Measurements from ENCODE around the gene RBM20. TPM values are rescaled to one million over a fixed set of nuclear protein-coding genes. Genes with fewer than 3 reads are reported as not detected.

RBM20 gene
- total and polyA plus RNA-seq, 7 donors: 0.23 to 7.8 (median 5.4) TPM; not detected in 1

GRCh38 chr10:110860576-110861241, 216.6 kb downstream of the RBM20 start:
- 34 to 49% methylated on average over 7 of the region's 7 CpGs for WGBS, 2 donors
- H3K27me3 ChIP-seq: no peaks in the 10 kb centered on the region
- H3K27ac ChIP-seq: peak overlapping the region; percentile 29 to 65 (median 41)
- no peaks in the 10 kb centered on the region for H3K36me3 ChIP-seq
- peak; percentile 36 for DNase-seq
- peaks cover 0 to 45% (median 32%) of the 10 kb centered on the region in 4 donors for H3K4me1 ChIP-seq
- no peak overlapping the region for H3K4me3 ChIP-seq
- TF ChIP-seq POLR2AphosphoS5 (IDR thresholded peaks at IDR 0.05): no peak
- no peaks in the 10 kb centered on the region for H3K9me3 ChIP-seq
- intact Hi-C loops (cut with DNase I): no loop called here

GRCh38 chr10:110861476-110861875, 217.3 kb downstream of the RBM20 start:
- DNase-seq: no peak

DNA sequence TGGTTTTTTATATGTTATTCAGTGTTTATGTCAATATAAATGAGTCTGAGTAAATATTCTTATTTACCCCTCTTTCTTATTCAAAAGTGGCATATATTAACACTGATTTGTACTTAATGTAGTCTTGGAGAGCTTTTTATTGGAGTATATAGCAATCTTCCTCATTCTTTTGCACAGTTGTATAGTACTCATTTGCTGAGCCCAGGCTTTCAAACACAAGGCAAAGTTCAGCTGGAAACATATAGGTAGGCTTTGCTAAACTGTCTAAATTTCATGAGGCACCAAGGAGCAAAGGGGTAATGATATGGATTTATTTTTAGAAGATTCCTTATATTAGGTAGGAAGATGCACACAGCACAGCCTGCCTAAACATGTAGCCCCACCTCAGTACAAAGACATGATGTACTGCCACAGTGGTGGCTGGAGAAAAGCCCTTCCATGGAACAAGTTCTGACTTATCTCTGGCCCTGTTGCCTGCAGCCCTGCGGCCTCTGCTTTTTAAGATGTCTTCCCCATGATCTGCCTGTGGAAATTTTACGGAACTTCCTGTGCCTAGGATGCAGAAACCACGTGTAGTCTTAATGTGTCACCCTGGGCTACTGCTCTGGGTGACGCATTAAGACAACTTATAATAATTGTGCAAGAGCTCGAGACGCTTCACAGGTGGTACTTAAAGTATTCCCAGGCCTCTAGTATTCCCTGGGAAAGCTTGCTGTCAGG, 218.0 kb downstream of the RBM20 start:
- H3K9me3 ChIP-seq: no peaks in the 10 kb centered on the region
- no peak overlapping the region for H3K4me3 ChIP-seq
- TF ChIP-seq POLR2AphosphoS5 (IDR thresholded peaks at IDR 0.05) (peak in 1 of 4 donors; percentile 56), EP300 (IDR thresholded peaks at IDR 0.05) (no peak)
- peak overlapping the region in 1 of 4 donors; percentile 81 for H3K27ac ChIP-seq
- 84 to 89% methylated on average over 6 of the region's 6 CpGs for WGBS, 2 donors
- no peaks in the 10 kb centered on the region for H3K27me3 ChIP-seq
- peaks cover 0 to 51% (median 39%) of the 10 kb centered on the region in 4 donors for H3K4me1 ChIP-seq
- DNase-seq: no peak
- intact Hi-C loops (cut with DNase I): no loop called here
- no peaks in the 10 kb centered on the region for H3K36me3 ChIP-seq

More at GRCh38 chr10:110861476-110861875, 217.3 kb downstream of the RBM20 start:
- Histone ChIP-seq H3K4me3 (no peak overlapping the region), H3K4me1 (peaks cover 0 to 52% (median 39%) of the 10 kb centered on the region in 4 donors), H3K27me3 (no peaks in the 10 kb centered on the region), H3K9me3 (no peaks in the 10 kb centered on the region), H3K27ac (peak overlapping the region in 2 of 4 donors; percentile 50 to 65), H3K36me3 (no peaks in the 10 kb centered on the region)
- TF ChIP-seq POLR2A (IDR thresholded peaks at IDR 0.05): no peak
- intact Hi-C loops (cut with DNase I): no loop called here
- 94 to 98% methylated on average over 2 of the region's 2 CpGs for WGBS, 2 donors

DNA sequence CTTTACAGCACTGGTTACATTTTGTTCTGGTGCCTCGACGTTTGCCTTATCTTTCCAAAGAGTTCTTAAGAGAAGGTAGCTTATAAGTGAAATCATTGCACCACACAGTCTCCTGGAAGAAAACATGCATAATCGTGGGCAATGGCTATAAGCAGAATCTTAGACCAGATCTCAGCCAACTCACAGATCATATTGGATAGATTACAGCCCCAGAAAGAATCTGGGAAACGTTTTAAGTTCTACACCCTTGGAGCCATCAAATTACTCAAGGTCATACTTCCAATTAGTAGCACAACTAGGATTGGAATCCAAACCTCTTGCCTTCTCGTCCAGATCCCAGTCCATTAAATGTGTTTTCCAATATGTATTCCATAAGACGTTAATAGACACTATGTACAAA, 218.8 kb downstream of the RBM20 start:
- Histone ChIP-seq H3K4me3 (no peak overlapping the region), H3K9me3 (no peaks in the 10 kb centered on the region), H3K4me1 (peaks cover 0 to 43% (median 32%) of the 10 kb centered on the region in 4 donors), H3K27ac (peak overlapping the region in 1 of 4 donors; percentile 81), H3K36me3 (no peaks in the 10 kb centered on the region), H3K27me3 (no peaks in the 10 kb centered on the region)
- WGBS, 2 donors: 82 to 87% methylated on average over 6 of the region's 6 CpGs
- intact Hi-C loops (cut with DNase I): no loop called here
- no peak for DNase-seq
- TF ChIP-seq EP300 (IDR thresholded peaks at IDR 0.05): no peak
- TF ChIP-seq CTCF (IDR thresholded peaks at IDR 0.05): no peak
- no peak for TF ChIP-seq POLR2AphosphoS5 (IDR thresholded peaks at IDR 0.05)
- TF ChIP-seq POLR2A (IDR thresholded peaks at IDR 0.05): no peak

GRCh38 chr10:110863361-110863760, 219.2 kb downstream of the RBM20 start:
- Histone ChIP-seq H3K4me3 (no peak overlapping the region), H3K27ac (peak overlapping the region in 2 of 4 donors; percentile 26 to 81), H3K4me1 (peaks cover 0 to 41% (median 30%) of the 10 kb centered on the region in 4 donors), H3K27me3 (no peaks in the 10 kb centered on the region), H3K36me3 (no peaks in the 10 kb centered on the region), H3K9me3 (no peaks in the 10 kb centered on the region)
- intact Hi-C loops (cut with DNase I): no loop called here
- DNase-seq: no peak
- no peak for TF ChIP-seq EP300 (IDR thresholded peaks at IDR 0.05)
- no peak for TF ChIP-seq CTCF (IDR thresholded peaks at IDR 0.05)
- no peak for TF ChIP-seq POLR2A (IDR thresholded peaks at IDR 0.05)
- TF ChIP-seq POLR2AphosphoS5 (IDR thresholded peaks at IDR 0.05): no peak

DNA sequence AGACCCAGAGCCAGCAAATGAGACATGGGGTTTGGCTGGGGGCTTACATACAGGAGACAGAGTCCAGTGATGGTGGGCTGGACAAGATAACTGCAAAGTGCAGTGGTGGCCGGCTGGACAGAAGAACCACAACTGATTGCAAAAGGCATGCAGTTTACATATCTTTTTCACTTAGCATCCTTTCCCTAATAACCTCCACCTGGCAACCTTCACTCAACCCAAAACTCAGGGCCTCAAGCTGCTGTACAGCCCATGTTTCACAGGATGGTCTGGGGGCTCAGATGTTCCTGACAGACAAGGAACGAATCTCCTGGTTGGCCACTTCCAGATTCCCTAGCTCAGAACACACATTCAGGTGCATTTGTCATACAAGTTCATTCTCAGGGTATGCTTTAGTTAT, 219.8 kb downstream of the RBM20 start:
- intact Hi-C loops (cut with DNase I): no loop called here
- Histone ChIP-seq H3K27ac (peak overlapping the region; percentile 69 to 81 (median 74)), H3K4me3 (no peak overlapping the region), H3K4me1 (peaks cover 0 to 37% (median 30%) of the 10 kb centered on the region in 4 donors), H3K9me3 (no peaks in the 10 kb centered on the region), H3K27me3 (no peaks in the 10 kb centered on the region), H3K36me3 (no peaks in the 10 kb centered on the region)
- TF ChIP-seq POLR2AphosphoS5 (IDR thresholded peaks at IDR 0.05) (no peak), EP300 (IDR thresholded peaks at IDR 0.05) (no peak), POLR2A (IDR thresholded peaks at IDR 0.05) (no peak), CTCF (IDR thresholded peaks at IDR 0.05) (no peak)
- 93 to 94% methylated on average over 2 of the region's 2 CpGs for WGBS, 2 donors
- DNase-seq: no peak

Measured in sigmoid colon (tissue), 7 donors.